ENCODE measurements around the gene SERP2. TPM values are rescaled to one million over a fixed set of nuclear protein-coding genes. Genes with fewer than 3 reads are reported as not detected.

The SERP2 gene
- total RNA-seq, 2 donors from 2014 or later = 3.3 to 14.5 TPM

GRCh38 chr13:44406617-44407016 is 33.0 kb downstream of the SERP2 start:
- H3K36me3 ChIP-seq = no peaks in the 10 kb centered on the region
- DNase-seq (ENCODE audit: low spot score) = no peak
- H3K4me1 ChIP-seq (replicated peaks) = peaks cover 23% of the 10 kb centered on the region
- peak overlapping the region; percentile 79 to 84 for H3K27ac ChIP-seq
- 80% methylated on average over 5 of the region's 5 CpGs for WGBS
- intact Hi-C loops (cut with DNase I) = no loop called here
- TF ChIP-seq POLR2A (IDR thresholded peaks at IDR 0.05) (no peak), POLR2AphosphoS5 (IDR thresholded peaks at IDR 0.05) (no peak)
- TF ChIP-seq, protein P1, sequence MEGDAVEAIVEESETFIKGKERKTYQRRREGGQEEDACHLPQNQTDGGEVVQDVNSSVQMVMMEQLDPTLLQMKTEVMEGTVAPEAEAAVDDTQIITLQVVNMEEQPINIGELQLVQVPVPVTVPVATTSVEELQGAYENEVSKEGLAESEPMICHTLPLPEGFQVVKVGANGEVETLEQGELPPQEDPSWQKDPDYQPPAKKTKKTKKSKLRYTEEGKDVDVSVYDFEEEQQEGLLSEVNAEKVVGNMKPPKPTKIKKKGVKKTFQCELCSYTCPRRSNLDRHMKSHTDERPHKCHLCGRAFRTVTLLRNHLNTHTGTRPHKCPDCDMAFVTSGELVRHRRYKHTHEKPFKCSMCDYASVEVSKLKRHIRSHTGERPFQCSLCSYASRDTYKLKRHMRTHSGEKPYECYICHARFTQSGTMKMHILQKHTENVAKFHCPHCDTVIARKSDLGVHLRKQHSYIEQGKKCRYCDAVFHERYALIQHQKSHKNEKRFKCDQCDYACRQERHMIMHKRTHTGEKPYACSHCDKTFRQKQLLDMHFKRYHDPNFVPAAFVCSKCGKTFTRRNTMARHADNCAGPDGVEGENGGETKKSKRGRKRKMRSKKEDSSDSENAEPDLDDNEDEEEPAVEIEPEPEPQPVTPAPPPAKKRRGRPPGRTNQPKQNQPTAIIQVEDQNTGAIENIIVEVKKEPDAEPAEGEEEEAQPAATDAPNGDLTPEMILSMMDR (IDR thresholded peaks at IDR 0.05) = no peak
- no peak overlapping the region for H3K4me3 ChIP-seq
- no peaks in the 10 kb centered on the region for H3K9me3 ChIP-seq
- no peaks in the 10 kb centered on the region for H3K27me3 ChIP-seq (replicated peaks; ENCODE audit: insufficient read depth)

DNA sequence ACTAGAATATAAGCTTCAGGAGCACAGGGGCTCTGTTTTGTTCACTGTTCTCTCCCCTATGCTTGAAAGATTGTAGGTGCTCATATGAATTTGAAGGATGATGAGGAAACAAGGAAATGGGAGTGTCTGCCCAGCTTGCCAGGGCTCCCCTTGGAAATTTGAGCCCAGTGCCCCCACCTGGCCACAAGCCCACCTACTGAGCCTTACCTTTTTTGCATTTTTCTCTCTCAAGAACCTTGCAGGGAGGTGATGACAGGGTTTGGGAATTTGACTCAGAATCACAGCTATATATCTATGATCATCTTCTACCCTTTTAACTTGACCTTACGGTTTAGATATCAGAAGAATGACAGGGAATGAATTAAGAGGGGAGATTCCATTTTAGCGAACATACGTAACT is 33.8 kb downstream of the SERP2 start:
- no peak for DNase-seq (ENCODE audit: low spot score)
- intact Hi-C loops (cut with DNase I) = no loop called here
- Histone ChIP-seq H3K27ac (no peak overlapping the region), H3K4me3 (no peak overlapping the region), H3K36me3 (no peaks in the 10 kb centered on the region), H3K4me1 (replicated peaks) (peaks cover 19% of the 10 kb centered on the region), H3K9me3 (no peaks in the 10 kb centered on the region), H3K27me3 (replicated peaks; ENCODE audit: insufficient read depth) (no peaks in the 10 kb centered on the region)
- TF ChIP-seq POLR2A (IDR thresholded peaks at IDR 0.05) = no peak
- no peak for TF ChIP-seq POLR2AphosphoS5 (IDR thresholded peaks at IDR 0.05)
- TF ChIP-seq, protein P1 (IDR thresholded peaks at IDR 0.05) = no peak
- 75% methylated on average over 3 of the region's 3 CpGs for WGBS

- H3K36me3 ChIP-seq = no peaks in the 10 kb centered on the region
- TF ChIP-seq, protein P1 (IDR thresholded peaks at IDR 0.05) = no peak
- no peak for TF ChIP-seq POLR2AphosphoS5 (IDR thresholded peaks at IDR 0.05)
- no peak for TF ChIP-seq POLR2A (IDR thresholded peaks at IDR 0.05)
- H3K27me3 ChIP-seq (replicated peaks; ENCODE audit: insufficient read depth) = no peaks in the 10 kb centered on the region
- H3K27ac ChIP-seq = no peak overlapping the region
- intact Hi-C loops (cut with DNase I) = no loop called here
- peaks cover 15% of the 10 kb centered on the region for H3K4me1 ChIP-seq (replicated peaks)
- 97% methylated on average over 7 of the region's 7 CpGs for WGBS
- no peak overlapping the region for H3K4me3 ChIP-seq
- no peak for DNase-seq (ENCODE audit: low spot score)
- no peaks in the 10 kb centered on the region for H3K9me3 ChIP-seq
Measured at GRCh38 chr13:44407891-44408290, 34.3 kb downstream of the SERP2 start.

DNA sequence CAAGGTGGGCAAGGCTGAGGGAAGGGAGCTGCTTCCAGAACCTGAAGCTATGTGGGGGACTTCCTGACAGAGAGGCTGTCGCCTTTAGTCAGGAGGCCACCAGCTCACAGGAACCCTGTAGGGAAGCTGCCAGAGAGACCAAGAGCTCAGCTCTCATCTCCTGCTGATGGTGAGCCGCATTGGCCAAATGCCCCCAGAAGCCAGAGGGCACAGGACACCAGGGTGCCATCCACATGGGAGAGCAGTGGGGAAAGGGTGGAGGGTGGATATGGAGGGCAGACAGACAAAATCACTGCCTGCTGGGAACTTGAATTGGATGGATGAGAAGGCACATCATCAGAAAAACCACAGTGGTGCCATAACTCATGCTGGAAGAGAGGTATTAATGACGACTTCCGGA is 36.0 kb downstream of the SERP2 start:
- Histone ChIP-seq H3K4me3 (no peak overlapping the region), H3K4me1 (replicated peaks) (peaks cover 5% of the 10 kb centered on the region), H3K27me3 (replicated peaks; ENCODE audit: insufficient read depth) (no peaks in the 10 kb centered on the region), H3K36me3 (no peaks in the 10 kb centered on the region), H3K27ac (no peak overlapping the region), H3K9me3 (no peaks in the 10 kb centered on the region)
- no peak for DNase-seq (ENCODE audit: low spot score)
- TF ChIP-seq, protein P1 (IDR thresholded peaks at IDR 0.05) = no peak
- TF ChIP-seq POLR2A (IDR thresholded peaks at IDR 0.05) = no peak
- TF ChIP-seq POLR2AphosphoS5 (IDR thresholded peaks at IDR 0.05) = no peak
- intact Hi-C loops (cut with DNase I) = no loop called here
- 88% methylated on average over 4 of the region's 4 CpGs for WGBS

- peaks cover 4% of the 10 kb centered on the region for H3K4me1 ChIP-seq (replicated peaks)
- no peak for DNase-seq (ENCODE audit: low spot score)
- WGBS = 78% methylated on average over 6 of the region's 6 CpGs
- H3K4me3 ChIP-seq = no peak overlapping the region
- H3K36me3 ChIP-seq = no peaks in the 10 kb centered on the region
- H3K27me3 ChIP-seq (replicated peaks; ENCODE audit: insufficient read depth) = no peaks in the 10 kb centered on the region
- intact Hi-C loops (cut with DNase I) = no loop called here
- H3K9me3 ChIP-seq = no peaks in the 10 kb centered on the region
- H3K27ac ChIP-seq = no peak overlapping the region
- no peak for TF ChIP-seq POLR2A (IDR thresholded peaks at IDR 0.05)
- TF ChIP-seq POLR2AphosphoS5 (IDR thresholded peaks at IDR 0.05) = no peak
- TF ChIP-seq, protein P1 (IDR thresholded peaks at IDR 0.05) = no peak
Measured at GRCh38 chr13:44410328-44410859, 36.8 kb downstream of the SERP2 start.

All from prostate gland (tissue), 2 donors.